ENCODE data around the gene TBL1X. TPM values are rescaled to one million over a fixed set of nuclear protein-coding genes. Genes with fewer than 3 reads are reported as not detected.
"Not testable (repeated sequence)": the region's sequence is repeated elsewhere in the genome, so short reads cannot be mapped to it uniquely, and the experiment has no call there.

Gene TBL1X
- total RNA-seq, 1 experiment from 2014 or later: 31.9 TPM

- H2AFZ ChIP-seq (ENCODE audit: low read length): no peak overlapping the region
- TF ChIP-seq EZH2phosphoT487 (IDR thresholded peaks at IDR 0.05; ENCODE audit: borderline replicate concordance, low read length): no peak
- no peak for TF ChIP-seq CTCF (conservative IDR thresholded peaks at IDR 0.05; ENCODE audit: low read depth, low read length)
- TF ChIP-seq EZH2 (IDR thresholded peaks at IDR 0.05; ENCODE audit: low read length, unreplicated experiment): no peak
- intact Hi-C loops (cut with micrococcal nuclease): no loop called here
- H3K27me3 ChIP-seq (ENCODE audit: low read length): no peaks in the 10 kb centered on the region
- POLR2A ChIA-PET (ENCODE audit: unreplicated experiment): no interaction called here
- BruUV-seq (replicated peaks): no TSS peak
- H3K9me3 ChIP-seq (ENCODE audit: low read length): no peaks in the 10 kb centered on the region
- no peak overlapping the region for H3K9ac ChIP-seq (ENCODE audit: low read length)
- H3K9me2 ChIP-seq (replicated peaks; ENCODE audit: low read length): no peaks in the 10 kb centered on the region
- no peak overlapping the region for H3K4me2 ChIP-seq (ENCODE audit: low read length)
- no peak for DNase-seq
- H3K4me1 ChIP-seq (ENCODE audit: insufficient read depth, low read length): no peaks in the 10 kb centered on the region
- peaks cover 100% of the 10 kb centered on the region for H3K79me2 ChIP-seq (ENCODE audit: low read length)
- no peaks in the 10 kb centered on the region for H3F3A ChIP-seq (ENCODE audit: low read length, unreplicated experiment)
- no peak overlapping the region for H3K4me3 ChIP-seq (ENCODE audit: low read length)
- CTCF ChIA-PET: no interaction called here
- H3K36me3 ChIP-seq (ENCODE audit: low read depth, low read length): peaks cover 9% of the 10 kb centered on the region
- H4K20me1 ChIP-seq (ENCODE audit: low read length): peaks cover 39% of the 10 kb centered on the region; the same call in 1 of the 2 replicates
- ATAC-seq: no peak
- no peak overlapping the region for H3K27ac ChIP-seq (ENCODE audit: low read length)
Measured at GRCh38 chrX:9473708-9474107, 8.8 kb downstream of the TBL1X start.

GRCh38 chrX:9475417-9475816 lies 10.6 kb downstream of the TBL1X start:
- BruUV-seq (replicated peaks); POLR2A ChIA-PET (ENCODE audit: unreplicated experiment); H3F3A ChIP-seq (ENCODE audit: low read length, unreplicated experiment); H3K27ac ChIP-seq (ENCODE audit: low read length); DNase-seq; H3K36me3 ChIP-seq (ENCODE audit: low read depth, low read length); ATAC-seq; H3K9me3 ChIP-seq (ENCODE audit: low read length); CTCF ChIA-PET; H3K9ac ChIP-seq (ENCODE audit: low read length); intact Hi-C loops (cut with micrococcal nuclease); H3K9me2 ChIP-seq (replicated peaks; ENCODE audit: low read length); H3K4me3 ChIP-seq (ENCODE audit: low read length); H2AFZ ChIP-seq (ENCODE audit: low read length); H3K27me3 ChIP-seq (ENCODE audit: low read length); H3K4me1 ChIP-seq (ENCODE audit: insufficient read depth, low read length); H3K4me2 ChIP-seq (ENCODE audit: low read length): not testable (repeated sequence)
- H4K20me1 ChIP-seq (ENCODE audit: low read length): peaks cover 39% of the 10 kb centered on the region; the same call in 1 of the 2 replicates
- peaks cover 100% of the 10 kb centered on the region for H3K79me2 ChIP-seq (ENCODE audit: low read length)

- no peak overlapping the region for H3K4me2 ChIP-seq (ENCODE audit: low read length)
- DNase-seq: no peak
- no peaks in the 10 kb centered on the region for H3K9me2 ChIP-seq (replicated peaks; ENCODE audit: low read length)
- H3K27me3 ChIP-seq (ENCODE audit: low read length): no peaks in the 10 kb centered on the region
- BruUV-seq (replicated peaks): no TSS peak
- H3K9me3 ChIP-seq (ENCODE audit: low read length): no peaks in the 10 kb centered on the region
- no peak overlapping the region for H3K27ac ChIP-seq (ENCODE audit: low read length)
- no peak overlapping the region for H2AFZ ChIP-seq (ENCODE audit: low read length)
- intact Hi-C loops (cut with micrococcal nuclease): no loop called here
- no peak for ATAC-seq
- H3K4me3 ChIP-seq (ENCODE audit: low read length): no peak overlapping the region
- H3F3A ChIP-seq (ENCODE audit: low read length, unreplicated experiment): no peaks in the 10 kb centered on the region
- peaks cover 99% of the 10 kb centered on the region for H3K79me2 ChIP-seq (ENCODE audit: low read length)
- H3K36me3 ChIP-seq (ENCODE audit: low read depth, low read length): peaks cover 7% of the 10 kb centered on the region
- peaks cover 37% of the 10 kb centered on the region; the same call in 1 of the 2 replicates for H4K20me1 ChIP-seq (ENCODE audit: low read length)
- TF ChIP-seq CTCF (conservative IDR thresholded peaks at IDR 0.05; ENCODE audit: low read depth, low read length): no peak
- TF ChIP-seq EZH2 (IDR thresholded peaks at IDR 0.05; ENCODE audit: low read length, unreplicated experiment): no peak
- TF ChIP-seq EZH2phosphoT487 (IDR thresholded peaks at IDR 0.05; ENCODE audit: borderline replicate concordance, low read length): no peak
- no peaks in the 10 kb centered on the region for H3K4me1 ChIP-seq (ENCODE audit: insufficient read depth, low read length)
- ChIA-PET POLR2A (ENCODE audit: unreplicated experiment) (no interaction called here), CTCF (no interaction called here)
- no peak overlapping the region for H3K9ac ChIP-seq (ENCODE audit: low read length)
Measured at GRCh38 chrX:9475984-9476383, 11.1 kb downstream of the TBL1X start.
